HG03108 (cell line): ENCODE data around the gene GNA14.
"Not testable (repeated sequence)": the region's sequence is repeated elsewhere in the genome, so short reads cannot be mapped to it uniquely, and the experiment has no call there.

Source experiments
- ATAC-seq: cut with Tn5 transposase; IDR thresholded peaks from one replicate; pipeline ENCODE4 v1.9.1; 2021; ENCODE audit warnings: moderate library complexity; ENCODE audit not compliant: unreplicated experiment

Gene GNA14

GRCh38 chr9:77592476-77592875, 55.6 kb downstream of the GNA14 start:
- no peak for ATAC-seq

- no peak for ATAC-seq
These were observed 58.9 kb downstream of the GNA14 start for GRCh38 chr9:77589046-77589795.

- ATAC-seq: no peak
These were observed 59.7 kb downstream of the GNA14 start for GRCh38 chr9:77588271-77588937.

DNA sequence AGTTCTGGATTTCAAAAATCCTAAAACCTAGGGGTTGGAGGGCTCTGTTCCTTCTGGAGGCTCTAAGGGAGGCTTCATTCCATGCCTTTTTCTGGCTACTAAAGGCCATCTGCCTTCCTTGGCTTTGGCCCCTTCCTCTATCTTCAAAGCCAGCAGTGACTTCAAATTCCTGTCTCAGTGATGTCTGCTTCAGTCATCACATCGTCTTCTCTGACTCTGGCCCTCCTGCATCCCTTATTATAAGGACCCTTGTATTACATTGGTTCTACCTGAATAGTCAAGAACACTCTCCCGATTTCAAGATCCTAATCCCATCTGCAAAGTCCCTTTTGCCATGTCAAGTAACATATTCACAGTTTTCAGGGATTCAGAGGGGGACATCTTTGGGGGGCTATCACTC, 60.3 kb downstream of the GNA14 start:
- ATAC-seq: no peak

GRCh38 chr9:77587042-77587441, 61.1 kb downstream of the GNA14 start:
- ATAC-seq: no peak

GRCh38 chr9:77586591-77586990, 61.5 kb downstream of the GNA14 start:
- no peak for ATAC-seq

- ATAC-seq: no peak
These were observed 62.8 kb downstream of the GNA14 start for GRCh38 chr9:77585335-77585786.

DNA sequence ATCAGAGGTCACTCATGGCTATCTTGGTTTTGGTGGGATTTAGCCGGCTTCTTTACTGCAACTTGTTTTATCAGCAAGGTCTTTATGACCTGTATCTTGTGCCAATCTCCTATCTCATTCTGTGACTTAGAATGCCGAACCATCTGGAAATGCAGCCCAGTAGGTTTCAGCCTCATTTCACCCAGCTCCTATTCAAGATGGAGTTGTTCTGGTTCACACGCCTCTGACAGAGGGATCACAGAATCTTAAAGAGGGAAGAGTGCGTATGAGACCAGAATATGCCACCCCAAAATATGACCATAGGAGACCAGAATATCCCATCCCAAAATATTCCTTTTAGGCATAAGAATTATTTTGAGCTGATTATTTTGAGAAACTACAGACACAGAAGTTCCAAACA, 63.2 kb downstream of the GNA14 start:
- not testable (repeated sequence) for ATAC-seq

GRCh38 chr9:77582961-77583576, 65.1 kb downstream of the GNA14 start:
- ATAC-seq: no peak

DNA sequence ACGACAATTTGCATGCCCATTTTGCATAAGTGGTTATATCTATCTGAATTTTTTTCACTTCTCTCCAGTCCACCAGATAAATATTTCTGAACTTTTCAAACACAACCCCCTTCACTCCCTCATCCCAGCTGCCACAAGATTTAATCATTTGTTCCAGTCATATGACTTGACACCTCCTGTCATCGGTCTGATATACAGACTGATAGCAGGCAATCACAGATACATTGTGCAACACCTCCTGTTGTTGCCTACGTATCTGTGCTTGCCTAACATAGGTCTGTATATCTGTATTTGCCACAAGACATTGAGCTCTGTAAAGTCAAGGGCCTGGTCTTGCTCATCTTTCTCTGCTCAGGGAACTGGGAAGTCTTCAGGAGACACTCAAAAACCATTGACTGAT, 65.6 kb downstream of the GNA14 start:
- ATAC-seq: no peak

DNA sequence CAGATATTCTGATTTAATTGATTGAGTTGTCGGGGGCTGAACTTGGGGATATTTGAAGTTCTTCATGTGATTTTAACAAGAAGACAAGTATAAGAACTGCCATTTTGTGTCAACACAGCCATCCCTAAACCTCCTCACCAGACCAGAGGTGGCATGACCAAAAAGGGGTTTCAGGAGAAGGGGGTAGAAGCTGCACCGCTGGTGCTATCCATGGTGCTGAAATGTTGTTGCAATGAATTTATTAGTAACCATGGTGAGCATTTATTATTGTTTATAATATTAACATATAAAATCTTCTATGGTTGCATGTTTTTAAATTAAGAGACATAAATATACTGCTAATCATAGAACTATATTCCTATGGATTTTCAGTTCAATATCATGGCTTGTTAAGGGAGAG, 72.3 kb downstream of the GNA14 start:
- no peak for ATAC-seq

DNA sequence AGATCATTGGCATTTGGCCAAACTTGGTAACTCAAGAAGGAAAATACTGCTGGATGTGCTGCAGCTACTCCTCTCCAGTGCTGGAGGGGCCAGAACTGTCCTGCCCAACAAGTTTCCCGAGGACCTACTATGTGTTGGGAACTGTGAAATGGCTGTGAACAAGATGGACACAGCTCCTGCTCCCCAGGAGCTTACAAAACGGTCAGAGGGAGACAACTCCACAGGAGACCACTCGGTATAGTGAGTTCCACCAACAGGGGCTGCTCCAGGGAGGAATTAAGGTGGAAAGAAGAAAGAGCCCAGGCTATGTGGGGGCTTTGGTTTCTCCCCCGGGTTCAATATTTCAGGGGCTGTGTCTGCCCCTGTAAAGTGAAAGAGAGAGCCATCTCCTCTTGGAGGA, 78.8 kb downstream of the GNA14 start:
- no peak for ATAC-seq

DNA sequence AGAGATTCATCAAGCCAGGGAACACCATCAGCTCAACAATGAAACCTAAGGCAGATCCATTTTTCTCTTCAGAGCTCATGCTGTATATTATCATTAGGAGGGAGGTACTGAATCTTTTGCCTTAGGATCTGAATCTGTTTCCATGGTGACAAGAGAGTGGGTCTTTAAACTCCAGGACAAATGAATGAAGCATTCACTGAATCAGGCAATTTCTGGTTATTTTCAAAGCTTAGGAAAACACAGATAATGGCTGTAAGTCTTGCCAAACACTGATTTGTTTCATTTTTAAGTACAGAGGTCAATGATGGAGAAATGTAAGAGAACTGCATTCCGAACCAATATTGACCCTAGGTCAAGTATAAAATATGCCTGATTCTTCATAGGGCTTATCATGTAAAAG, 84.9 kb downstream of the GNA14 start:
- ATAC-seq: no peak

DNA sequence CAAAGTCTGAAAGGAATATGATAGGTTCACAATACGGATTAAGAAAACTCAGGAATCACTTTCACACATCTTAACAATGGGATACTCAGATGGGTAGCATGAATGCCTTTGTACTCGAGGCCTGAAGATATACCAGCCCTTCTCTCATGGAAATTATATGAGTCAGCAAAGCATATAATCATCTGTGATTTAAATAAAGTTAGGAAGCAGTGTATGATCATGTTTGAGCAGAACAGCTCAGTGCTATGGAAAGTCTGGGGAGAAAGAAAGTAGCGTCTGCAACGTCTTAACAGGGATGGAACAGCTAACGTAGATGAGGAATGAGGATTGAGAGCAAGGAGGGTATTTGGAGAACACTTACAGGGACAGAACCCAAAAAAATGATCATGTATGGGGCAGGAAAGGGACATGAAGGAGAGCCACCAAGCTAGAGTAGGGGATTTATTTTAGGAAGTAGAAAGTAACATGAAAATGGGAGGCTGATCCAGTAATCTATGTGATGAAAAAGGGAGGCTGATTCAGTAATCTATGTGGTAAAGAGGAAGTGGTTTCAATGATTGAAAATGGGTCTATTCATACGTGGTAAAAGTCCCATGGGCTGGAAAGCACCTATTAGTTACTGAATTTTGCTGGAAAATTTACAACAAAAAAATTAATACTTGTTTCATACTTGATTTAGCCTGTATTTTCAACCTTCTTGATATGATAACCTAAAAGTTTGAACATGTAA, 85.9 kb downstream of the GNA14 start:
- no peak for ATAC-seq

- no peak for ATAC-seq
These were observed 86.6 kb downstream of the GNA14 start for GRCh38 chr9:77561331-77562018.

- no peak for ATAC-seq
These were observed 91.7 kb downstream of the GNA14 start for GRCh38 chr9:77556396-77556795.

GRCh38 chr9:77554586-77555105, 93.5 kb downstream of the GNA14 start:
- no peak for ATAC-seq

GRCh38 chr9:77547106-77547730, 100.9 kb downstream of the GNA14 start:
- ATAC-seq: no peak

GRCh38 chr9:77546376-77546950, 101.7 kb downstream of the GNA14 start:
- ATAC-seq: no peak

- ATAC-seq: no peak
These were observed 103.6 kb downstream of the GNA14 start for GRCh38 chr9:77544546-77544945.
